ENCODE data around the gene TNIK.

Gene TNIK

GRCh38 chr3:171056528-171056927 is 403.7 kb downstream of the TNIK start:
- no peak for DNase-seq (ENCODE audit: low spot score)
- Histone ChIP-seq H3K4me3 (no peak overlapping the region), H3K27ac (no peak overlapping the region)
- TF ChIP-seq CTCF (IDR thresholded peaks at IDR 0.05), result no peak

DNA sequence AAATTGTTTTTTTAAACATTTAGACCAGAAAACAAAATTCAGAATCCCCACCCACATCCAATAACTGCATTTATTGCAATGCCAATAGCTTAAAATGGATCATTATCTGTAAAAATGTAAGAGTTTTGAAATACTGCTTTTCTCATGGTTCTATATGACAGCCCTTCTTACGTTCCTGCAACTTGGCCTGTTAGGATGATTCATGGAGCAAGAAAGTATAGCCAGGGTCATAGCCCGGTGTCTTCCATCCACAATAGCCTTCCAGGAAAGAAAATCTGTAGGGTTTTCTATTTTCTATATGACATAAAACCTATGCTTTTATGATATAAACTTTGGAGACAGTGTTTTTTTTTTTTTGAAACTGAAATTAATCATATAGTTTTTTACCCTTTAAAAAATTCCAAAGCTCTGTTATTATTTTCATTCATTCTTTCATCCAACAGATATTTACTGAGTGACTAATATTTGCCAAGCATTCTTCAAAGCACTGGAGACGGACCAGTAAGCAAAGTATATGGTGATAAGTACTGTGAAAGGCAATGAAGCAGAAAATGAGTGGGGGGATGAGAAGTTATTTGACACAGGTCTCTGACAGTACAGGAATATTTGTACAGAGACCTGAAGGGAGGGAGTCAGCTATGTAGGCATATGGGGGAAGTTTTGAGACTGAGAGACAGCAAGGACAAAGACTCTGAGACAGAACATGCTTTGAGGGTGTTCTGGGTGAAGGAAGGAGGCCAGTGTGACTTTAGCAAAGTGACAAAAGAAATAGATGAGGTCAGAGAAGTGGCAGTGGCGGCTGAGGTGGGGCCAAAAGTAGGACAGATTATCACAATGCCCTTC is 404.6 kb downstream of the TNIK start:
- TF ChIP-seq CTCF (IDR thresholded peaks at IDR 0.05), result no peak
- DNase-seq (ENCODE audit: low spot score), result no peak
- Histone ChIP-seq H3K4me3 (no peak overlapping the region), H3K27ac (no peak overlapping the region)

GRCh38 chr3:171054921-171055320 is 405.3 kb downstream of the TNIK start:
- H3K27ac ChIP-seq, result no peak overlapping the region
- no peak for TF ChIP-seq CTCF (IDR thresholded peaks at IDR 0.05)
- no peak for DNase-seq (ENCODE audit: low spot score)
- H3K4me3 ChIP-seq, result no peak overlapping the region

GRCh38 chr3:171054231-171054630 is 406.0 kb downstream of the TNIK start:
- no peak for TF ChIP-seq CTCF (IDR thresholded peaks at IDR 0.05)
- Histone ChIP-seq H3K4me3 (no peak overlapping the region), H3K27ac (no peak overlapping the region)
- DNase-seq (ENCODE audit: low spot score), result no peak

- Histone ChIP-seq H3K4me3 (no peak overlapping the region), H3K27ac (no peak overlapping the region)
- peak; percentile 50 for TF ChIP-seq CTCF (IDR thresholded peaks at IDR 0.05)
- no peak for DNase-seq (ENCODE audit: low spot score)
Observed at GRCh38 chr3:171049861-171050444, 410.3 kb downstream of the TNIK start.

DNA sequence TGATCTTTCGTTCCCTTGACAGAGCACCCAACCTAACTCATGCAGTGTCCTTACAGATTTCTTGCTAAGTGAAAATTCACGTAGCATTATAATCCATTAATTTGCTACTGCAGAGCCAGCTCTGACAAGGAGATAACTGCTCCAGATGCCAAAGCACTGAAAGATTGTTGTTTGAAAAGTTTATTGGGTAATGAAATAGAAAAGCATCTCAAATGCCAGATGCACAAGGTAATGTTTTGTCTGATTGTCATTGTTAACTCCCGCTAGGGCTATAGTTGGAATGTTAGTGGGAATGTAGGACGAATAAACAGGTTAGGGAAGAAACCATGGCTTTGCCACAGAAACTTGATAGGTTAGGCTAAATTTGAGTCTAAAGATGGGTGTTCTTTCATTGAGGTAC is 413.4 kb downstream of the TNIK start:
- DNase-seq (ENCODE audit: low spot score), result no peak
- Histone ChIP-seq H3K4me3 (no peak overlapping the region), H3K27ac (no peak overlapping the region)
- no peak for TF ChIP-seq CTCF (IDR thresholded peaks at IDR 0.05)

Data from coronary artery (tissue), 2 donors.